DOHH2 (cell line): ENCODE results near the gene NIN.

Experiments
- CTCF ChIP-seq: fragments of 200-600 bp; sonication (generic); IDR thresholded peaks from one replicate; pipeline ENCODE4 v1.5.1; 2014; ENCODE audit warnings: antibody characterized with exemption, mild to moderate bottlenecking, low read depth, low read length; ENCODE audit not compliant: poor library complexity, severe bottlenecking
- EZH2phosphoT487 ChIP-seq: fragments of 200-600 bp; sonication (generic); IDR thresholded peaks from 2 replicates; pipeline ENCODE4 v1.6.1; 2017; ENCODE audit warnings: borderline replicate concordance, mild to moderate bottlenecking, antibody characterized with exemption, low read length, moderate library complexity, mixed read lengths

- TF ChIP-seq CTCF (no peak), EZH2phosphoT487 (no peak)
These were observed 46.1 kb downstream of the NIN start for GRCh38 chr14:50784683-50785456.
